Tibial nerve (tissue), 4 donors: ENCODE results near the gene ALLC.

Experiments used
- EP300 ChIP-seq, 2 donors: sonication (generic); formaldehyde crosslinking; IDR thresholded peaks; one replicate each; pipeline ENCODE4 v1.6.1; 2017; ENCODE audit warnings: antibody characterized with exemption in 2 of 2, mild to moderate bottlenecking in 1 of 2
- POLR2A ChIP-seq, 2 donors: fragments of 450-650 bp; IDR thresholded peaks; one replicate each; pipeline ENCODE4 v1.6.1; 2017; ENCODE audit warnings: antibody characterized with exemption in 2 of 2, mild to moderate bottlenecking in 2 of 2, moderate library complexity in 2 of 2
- TF ChIP-seq, protein P1 (sequence below), 5 experiments: fragments of 200-600 bp in 3 of 5; fragments of 450-650 bp in 2 of 5; sonication (generic) in 3 of 5; IDR thresholded peaks; one replicate each; pipeline ENCODE4 v1.5.1; 2016 to 2019; ENCODE audit warnings: antibody characterized with exemption in 5 of 5, mild to moderate bottlenecking in 3 of 5, moderate library complexity in 2 of 5

GRCh38 chr2:3655871-3656761, 1.9 kb upstream of the ALLC start:
- TF ChIP-seq POLR2A (IDR thresholded peaks at IDR 0.05) (no peak), EP300 (IDR thresholded peaks at IDR 0.05) (no peak)
- TF ChIP-seq, protein P1, sequence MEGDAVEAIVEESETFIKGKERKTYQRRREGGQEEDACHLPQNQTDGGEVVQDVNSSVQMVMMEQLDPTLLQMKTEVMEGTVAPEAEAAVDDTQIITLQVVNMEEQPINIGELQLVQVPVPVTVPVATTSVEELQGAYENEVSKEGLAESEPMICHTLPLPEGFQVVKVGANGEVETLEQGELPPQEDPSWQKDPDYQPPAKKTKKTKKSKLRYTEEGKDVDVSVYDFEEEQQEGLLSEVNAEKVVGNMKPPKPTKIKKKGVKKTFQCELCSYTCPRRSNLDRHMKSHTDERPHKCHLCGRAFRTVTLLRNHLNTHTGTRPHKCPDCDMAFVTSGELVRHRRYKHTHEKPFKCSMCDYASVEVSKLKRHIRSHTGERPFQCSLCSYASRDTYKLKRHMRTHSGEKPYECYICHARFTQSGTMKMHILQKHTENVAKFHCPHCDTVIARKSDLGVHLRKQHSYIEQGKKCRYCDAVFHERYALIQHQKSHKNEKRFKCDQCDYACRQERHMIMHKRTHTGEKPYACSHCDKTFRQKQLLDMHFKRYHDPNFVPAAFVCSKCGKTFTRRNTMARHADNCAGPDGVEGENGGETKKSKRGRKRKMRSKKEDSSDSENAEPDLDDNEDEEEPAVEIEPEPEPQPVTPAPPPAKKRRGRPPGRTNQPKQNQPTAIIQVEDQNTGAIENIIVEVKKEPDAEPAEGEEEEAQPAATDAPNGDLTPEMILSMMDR (IDR thresholded peaks at IDR 0.05), result no peak
